Neuronal stem cell (in vitro differentiated cells): ENCODE results near the gene TBX1.

Experiments used
- DNase-seq: peaks from one replicate; pipeline ENCODE4 v3.0.0-alpha.2; 2013; ENCODE audit warnings: low spot score
- H2AFZ ChIP-seq: one replicate; pipeline ENCODE4 v1.6.1; 2013; ENCODE audit warnings: mild to moderate bottlenecking, low read length, inconsistent platforms
- H2AK5ac ChIP-seq: 2 replicates; pipeline ENCODE4 v1.6.1; 2013; ENCODE audit warnings: low read depth, mild to moderate bottlenecking, inconsistent platforms, low read length, moderate library complexity, mixed read lengths
- H2BK120ac ChIP-seq: 2 replicates; pipeline ENCODE4 v1.6.1; 2013; ENCODE audit warnings: low read depth, mild to moderate bottlenecking, inconsistent platforms, low read length, moderate library complexity, mixed read lengths
- H2BK12ac ChIP-seq: one replicate; pipeline ENCODE4 v1.6.1; 2013; ENCODE audit warnings: low read length, inconsistent platforms
- H2BK15ac ChIP-seq: 2 replicates; pipeline ENCODE4 v1.6.1; 2013; ENCODE audit warnings: mild to moderate bottlenecking, low read length, inconsistent platforms, mixed read lengths
- H2BK5ac ChIP-seq: one replicate; pipeline ENCODE4 v1.6.1; 2013; ENCODE audit warnings: inconsistent platforms, mild to moderate bottlenecking, low read length, moderate library complexity
- H3K14ac ChIP-seq: one replicate; pipeline ENCODE4 v1.6.1; 2013; ENCODE audit warnings: low read length, inconsistent platforms
- H3K18ac ChIP-seq: 2 replicates; pipeline ENCODE4 v1.6.1; 2013; ENCODE audit warnings: low read length, inconsistent platforms
- H3K23ac ChIP-seq: 2 replicates; pipeline ENCODE4 v1.6.1; 2013; ENCODE audit warnings: low read depth, mild to moderate bottlenecking, mixed read lengths, low read length, inconsistent platforms; ENCODE audit not compliant: poor library complexity
- H3K27ac ChIP-seq: replicated peaks from 3 replicates; pipeline ENCODE4 v1.5.1; 2013; ENCODE audit warnings: low read length, inconsistent platforms
- H3K27me3 ChIP-seq, 3 experiments: 2 replicates each; pipeline ENCODE4 v1.6.1; 2013; ENCODE audit warnings: low read length in 3 of 3, mild to moderate bottlenecking in 2 of 3, inconsistent platforms in 1 of 3, low read depth in 1 of 3, mixed read lengths in 1 of 3, moderate library complexity in 1 of 3; ENCODE audit not compliant: control insufficient read depth in 3 of 3, insufficient read depth in 3 of 3
- H3K36me3 ChIP-seq, 2 donors: replicated peaks in 1 of 2; 2 replicates each; pipeline ENCODE4 v1.6.1; 2013; ENCODE audit warnings: low read length in 2 of 2; ENCODE audit not compliant: control insufficient read depth in 2 of 2, insufficient read depth in 2 of 2
- H3K4ac ChIP-seq: 2 replicates; pipeline ENCODE4 v1.6.1; 2013; ENCODE audit warnings: inconsistent platforms, mild to moderate bottlenecking, low read length, moderate library complexity
- H3K4me1 ChIP-seq, 2 donors: 1 replicate in 1 of 2; 2 replicates in 1 of 2; pipeline ENCODE4 v1.6.1; 2013; ENCODE audit warnings: low read length in 2 of 2, low read depth in 1 of 2; ENCODE audit not compliant: control insufficient read depth in 2 of 2, insufficient read depth in 1 of 2
- H3K4me2 ChIP-seq: one replicate; pipeline ENCODE4 v1.6.1; 2013; ENCODE audit warnings: mild to moderate bottlenecking, low read length, inconsistent platforms; ENCODE audit not compliant: insufficient read depth, poor library complexity, severe bottlenecking
- H3K4me3 ChIP-seq, 2 donors: 2 replicates each; pipeline ENCODE4 v1.5.1; 2013; ENCODE audit warnings: low read length in 2 of 2, mild to moderate bottlenecking in 2 of 2, inconsistent platforms in 1 of 2, moderate library complexity in 1 of 2
- H3K79me1 ChIP-seq: one replicate; pipeline ENCODE4 v1.6.1; 2013; ENCODE audit warnings: low read depth, mild to moderate bottlenecking, inconsistent platforms, low read length, moderate library complexity
- H3K9ac ChIP-seq: one replicate; pipeline ENCODE4 v1.6.1; 2013; ENCODE audit warnings: mild to moderate bottlenecking, low read depth, low read length, inconsistent platforms; ENCODE audit not compliant: poor library complexity
- H3K9me3 ChIP-seq, 2 donors: replicated peaks in 1 of 2; 2 replicates each; pipeline versions ENCODE3 to v1.6.1; 2013; ENCODE audit warnings: low read length in 2 of 2, mild to moderate bottlenecking in 2 of 2, inconsistent platforms in 1 of 2, low read depth in 1 of 2, mixed read lengths in 1 of 2, moderate library complexity in 1 of 2; ENCODE audit not compliant: control insufficient read depth in 2 of 2, insufficient read depth in 1 of 2
- H4K8ac ChIP-seq: one replicate; pipeline ENCODE4 v1.6.1; 2013; ENCODE audit warnings: low read depth, mild to moderate bottlenecking, inconsistent platforms, low read length, moderate library complexity
- H4K91ac ChIP-seq: one replicate; pipeline ENCODE4 v1.6.1; 2013; ENCODE audit warnings: low read length, low read depth, mild to moderate bottlenecking, inconsistent platforms; ENCODE audit not compliant: poor library complexity
- WGBS, 2 donors: extraction: QIAGEN DNeasy Blood & Tissue Kit; methylation state at CpG; one replicate each; pipeline ENCODE4 v1.1.7; 2013; ENCODE audit warnings: missing lambda C conversion rate in 2 of 2, mixed read lengths in 1 of 2; ENCODE audit not compliant: insufficient read length in 2 of 2, insufficient replicate concordance in 1 of 2; ENCODE audit errors: extremely low coverage in 2 of 2; 5-methylcytosine and 5-hydroxymethylcytosine counted together

Gene TBX1

GRCh38 chr22:19758896-19759426, 1.6 kb upstream of the TBX1 start:
- no peak for DNase-seq
- Histone ChIP-seq H3K4ac (no peak overlapping the region), H3K4me2 (peak overlapping the region; percentile 31), H3K27ac (no peak overlapping the region), H3K23ac (peak overlapping the region; percentile 97), H2BK5ac (no peak overlapping the region), H2AK5ac (peak overlapping the region; percentile 8), H3K79me1 (no peaks in the 10 kb centered on the region), H3K4me3 (no peak overlapping the region), H4K8ac (no peak overlapping the region), H2BK15ac (no peak overlapping the region), H3K27me3 (peaks cover 76 to 96% (median 94%) of the 10 kb centered on the region in 3 experiments), H3K9ac (no peak overlapping the region), H2BK120ac (no peak overlapping the region), H3K36me3 (no peaks in the 10 kb centered on the region), H4K91ac (no peak overlapping the region), H3K9me3 (peaks cover 3 to 5% of the 10 kb centered on the region in 2 donors), H2BK12ac (peak overlapping the region; percentile 46), H3K18ac (peak overlapping the region; percentile 80), H3K4me1 (peaks cover 10 to 13% of the 10 kb centered on the region in 2 donors), H2AFZ (no peak overlapping the region), H3K14ac (no peak overlapping the region)
- no CpG with 5 or more reads among the region's 21 CpGs for WGBS, 2 donors

- Histone ChIP-seq H3K9me3 (peaks cover 5 to 10% of the 10 kb centered on the region in 2 donors), H2BK5ac (no peak overlapping the region), H2BK15ac (no peak overlapping the region), H2AFZ (no peak overlapping the region), H3K27me3 (peaks cover 80 to 96% (median 94%) of the 10 kb centered on the region in 3 experiments), H3K36me3 (no peaks in the 10 kb centered on the region), H3K14ac (no peak overlapping the region), H3K4me3 (no peak overlapping the region), H3K9ac (no peak overlapping the region), H3K23ac (peak overlapping the region; percentile 4), H3K79me1 (no peaks in the 10 kb centered on the region), H2BK120ac (no peak overlapping the region), H3K4me1 (peaks cover 10 to 13% of the 10 kb centered on the region in 2 donors), H3K18ac (peak overlapping the region; percentile 15), H2BK12ac (no peak overlapping the region), H3K4me2 (no peak overlapping the region), H3K27ac (no peak overlapping the region), H4K8ac (no peak overlapping the region), H3K4ac (no peak overlapping the region), H4K91ac (no peak overlapping the region), H2AK5ac (peak overlapping the region; percentile 6)
- no CpG with 5 or more reads among the region's 43 CpGs for WGBS, 2 donors
- DNase-seq: no peak
These were observed 1.0 kb upstream of the TBX1 start for GRCh38 chr22:19759427-19760057.

- no peaks in the 10 kb centered on the region for H3K79me1 ChIP-seq
- H2BK5ac ChIP-seq: no peak overlapping the region
- H2AFZ ChIP-seq: peak overlapping the region; percentile 81
- H2BK12ac ChIP-seq: peak overlapping the region; percentile 58
- peak overlapping the region; percentile 44 for H3K9ac ChIP-seq
- no peak overlapping the region for H2BK15ac ChIP-seq
- peaks cover 6 to 11% of the 10 kb centered on the region in 2 donors for H3K4me1 ChIP-seq
- H3K9me3 ChIP-seq: peaks cover 6 to 14% of the 10 kb centered on the region in 2 donors
- H3K4me2 ChIP-seq: peak overlapping the region; percentile 69
- H3K4ac ChIP-seq: no peak overlapping the region
- no peaks in the 10 kb centered on the region for H3K36me3 ChIP-seq
- H3K27ac ChIP-seq: no peak overlapping the region
- H2BK120ac ChIP-seq: no peak overlapping the region
- H3K18ac ChIP-seq: peak overlapping the region; percentile 93
- H3K4me3 ChIP-seq: peak overlapping the region; percentile 17 to 61
- H4K8ac ChIP-seq: no peak overlapping the region
- no CpG with 5 or more reads among the region's 117 CpGs for WGBS, 2 donors
- no peak overlapping the region for H2AK5ac ChIP-seq
- DNase-seq: no peak
- H3K14ac ChIP-seq: peak overlapping the region; percentile 71
- peaks cover 83 to 96% (median 93%) of the 10 kb centered on the region in 3 experiments for H3K27me3 ChIP-seq
- no peak overlapping the region for H4K91ac ChIP-seq
- H3K23ac ChIP-seq: peak overlapping the region; percentile 94
These were observed 560 bp downstream of the TBX1 start for GRCh38 chr22:19760951-19761724.
